CD14-positive monocyte (primary cell): ENCODE measurements around the gene GNAZ. TPM values are rescaled to one million over a fixed set of nuclear protein-coding genes. Genes with fewer than 3 reads are reported as not detected.
A peak's percentile ranks its signal among the peaks of the same experiment; 100 is the strongest.

Source experiments
- DNase-seq, 3 donors: peaks; one replicate each; pipeline ENCODE4 v3.0.0-alpha.2; 2011 to 2022
- H2AFZ ChIP-seq: 2 replicates; pipeline ENCODE4 v1.6.0; 2012; ENCODE audit warnings: mild to moderate bottlenecking, low read depth, low read length, inconsistent platforms; ENCODE audit not compliant: insufficient read depth, poor library complexity, severe bottlenecking
- H3K27ac ChIP-seq, 2 donors: 1 replicate in 1 of 2; 2 replicates in 1 of 2; pipeline ENCODE4 v1.5.1; 2012 to 2013; ENCODE audit warnings: low read length in 2 of 2, control low read depth in 1 of 2, inconsistent platforms in 1 of 2, low read depth in 1 of 2, mild to moderate bottlenecking in 1 of 2
- H3K27me3 ChIP-seq, 2 donors: one replicate each; pipeline versions ENCODE4 v1.6.0 to v1.6.1; 2011 to 2013; ENCODE audit warnings: low read length in 2 of 2; ENCODE audit not compliant: control insufficient read depth in 2 of 2, insufficient read depth in 2 of 2
- H3K36me3 ChIP-seq, 2 donors: replicated peaks in 1 of 2; 1 replicate in 1 of 2; 2 replicates in 1 of 2; pipeline versions ENCODE4 v1.5.1 to v1.6.1; 2012 to 2013; ENCODE audit warnings: low read length in 2 of 2, control low read depth in 1 of 2, inconsistent platforms in 1 of 2, mild to moderate bottlenecking in 1 of 2; ENCODE audit not compliant: insufficient read depth in 2 of 2, control insufficient read depth in 1 of 2
- H3K4me1 ChIP-seq, 2 donors: 1 replicate in 1 of 2; 2 replicates in 1 of 2; pipeline versions ENCODE4 v1.5.1 to v1.6.1; 2012 to 2013; ENCODE audit warnings: low read length in 2 of 2, control low read depth in 1 of 2, inconsistent platforms in 1 of 2, mild to moderate bottlenecking in 1 of 2, moderate library complexity in 1 of 2; ENCODE audit not compliant: insufficient read depth in 2 of 2, control insufficient read depth in 1 of 2
- H3K4me2 ChIP-seq: replicated peaks from 2 replicates; pipeline ENCODE3; 2012; ENCODE audit warnings: low read length, moderate library complexity, mild to moderate bottlenecking; ENCODE audit not compliant: poor library complexity, severe bottlenecking; ENCODE audit errors: extremely low read depth
- H3K4me3 ChIP-seq, 3 experiments: fragments of 200-600 bp in 1 of 3; sonication (generic) in 1 of 3; replicated peaks in 1 of 3; 1 replicate in 2 of 3; 2 replicates in 1 of 3; pipeline ENCODE4 v1.5.1; 2011 to 2013; ENCODE audit warnings: low read length in 3 of 3, mild to moderate bottlenecking in 3 of 3, control low read depth in 2 of 3, low read depth in 2 of 3, inconsistent platforms in 1 of 3, moderate library complexity in 1 of 3
- H3K79me2 ChIP-seq: 2 replicates; pipeline ENCODE4 v1.6.0; 2012; ENCODE audit warnings: mild to moderate bottlenecking, control low read depth, inconsistent platforms, low read length, moderate library complexity; ENCODE audit not compliant: insufficient read depth
- H3K9ac ChIP-seq: 2 replicates; pipeline ENCODE4 v1.6.0; 2017; ENCODE audit warnings: low read length, mild to moderate bottlenecking; ENCODE audit not compliant: insufficient read depth, poor library complexity, severe bottlenecking
- H3K9me3 ChIP-seq, 2 donors: replicated peaks in 1 of 2; 1 replicate in 1 of 2; 2 replicates in 1 of 2; pipeline versions ENCODE4 v1.5.1 to v1.6.1; 2012 to 2013; ENCODE audit warnings: low read length in 2 of 2, control low read depth in 1 of 2; ENCODE audit not compliant: control insufficient read depth in 1 of 2, insufficient read depth in 1 of 2
- H4K20me1 ChIP-seq: 2 replicates; pipeline ENCODE4 v1.6.0; 2012; ENCODE audit warnings: mild to moderate bottlenecking, low read length, control low read depth, moderate library complexity; ENCODE audit not compliant: insufficient read depth
- H3K27ac Mint-ChIP-seq, 7 donors: one replicate each; pipeline ENCODE4 v1.8.0; 2020; ENCODE audit warnings: mild to moderate bottlenecking in 7 of 7, mixed read lengths in 7 of 7, moderate library complexity in 6 of 7, inconsistent platforms in 2 of 7
- H3K27me3 Mint-ChIP-seq, 3 donors: one replicate each; pipeline ENCODE4 v1.8.0; 2021 to 2022; ENCODE audit warnings: low read depth in 3 of 3, mild to moderate bottlenecking in 3 of 3, mixed read lengths in 3 of 3, moderate library complexity in 3 of 3, inconsistent platforms in 1 of 3
- H3K36me3 Mint-ChIP-seq, 2 donors: one replicate each; pipeline ENCODE4 v1.8.0; 2020; ENCODE audit warnings: mixed read lengths in 2 of 2, inconsistent platforms in 1 of 2, mild to moderate bottlenecking in 1 of 2
- H3K4me1 Mint-ChIP-seq: one replicate; pipeline ENCODE4 v1.8.0; 2020; ENCODE audit warnings: mild to moderate bottlenecking, mixed read lengths
- H3K4me3 Mint-ChIP-seq, 2 donors: one replicate each; pipeline ENCODE4 v1.8.0; 2020; ENCODE audit warnings: mild to moderate bottlenecking in 2 of 2, mixed read lengths in 2 of 2, moderate library complexity in 1 of 2
- H3K9me3 Mint-ChIP-seq, 7 donors: one replicate each; pipeline ENCODE4 v1.8.0; 2020 to 2022; ENCODE audit warnings: mixed read lengths in 7 of 7, mild to moderate bottlenecking in 6 of 7, moderate library complexity in 6 of 7, inconsistent platforms in 2 of 7
- CTCF ChIP-seq: fragments of 200-600 bp; IDR thresholded peaks from one replicate; pipeline ENCODE4 v1.8.0; 2022; ENCODE audit warnings: antibody characterized with exemption, mild to moderate bottlenecking
- WGBS: methylation state at CpG from one replicate; pipeline ENCODE4 v1.1.5; 2013; ENCODE audit warnings: missing lambda C conversion rate; ENCODE audit not compliant: insufficient coverage; 5-methylcytosine and 5-hydroxymethylcytosine counted together
- intact Hi-C, 2 donors: fragments of 100-400 bp; cut with micrococcal nuclease; formaldehyde crosslinking; loops; one replicate each; pipeline versions ENCODE4 v1.15.0 to v1.15.1; 2023
- polyA plus RNA-seq, 3 donors: library from polyadenylated mRNA; depleted of rRNA in 1 of 3; unstranded in 2 of 3; stranded (reverse) in 1 of 3; fragments of 300-500 nt in 2 of 3; fragments of >200 nt in 1 of 3; fragmentation: Illumina TruSeq in 2 of 3; gene quantifications; 1 replicate in 2 of 3; 2 replicates in 1 of 3; pipeline ENCODE4 v1.2.3, GENCODE V29; 2012 to 2021

The GNAZ gene
- polyA plus RNA-seq, 3 donors: 0.04 to 0.05 TPM; not detected in 1

DNA sequence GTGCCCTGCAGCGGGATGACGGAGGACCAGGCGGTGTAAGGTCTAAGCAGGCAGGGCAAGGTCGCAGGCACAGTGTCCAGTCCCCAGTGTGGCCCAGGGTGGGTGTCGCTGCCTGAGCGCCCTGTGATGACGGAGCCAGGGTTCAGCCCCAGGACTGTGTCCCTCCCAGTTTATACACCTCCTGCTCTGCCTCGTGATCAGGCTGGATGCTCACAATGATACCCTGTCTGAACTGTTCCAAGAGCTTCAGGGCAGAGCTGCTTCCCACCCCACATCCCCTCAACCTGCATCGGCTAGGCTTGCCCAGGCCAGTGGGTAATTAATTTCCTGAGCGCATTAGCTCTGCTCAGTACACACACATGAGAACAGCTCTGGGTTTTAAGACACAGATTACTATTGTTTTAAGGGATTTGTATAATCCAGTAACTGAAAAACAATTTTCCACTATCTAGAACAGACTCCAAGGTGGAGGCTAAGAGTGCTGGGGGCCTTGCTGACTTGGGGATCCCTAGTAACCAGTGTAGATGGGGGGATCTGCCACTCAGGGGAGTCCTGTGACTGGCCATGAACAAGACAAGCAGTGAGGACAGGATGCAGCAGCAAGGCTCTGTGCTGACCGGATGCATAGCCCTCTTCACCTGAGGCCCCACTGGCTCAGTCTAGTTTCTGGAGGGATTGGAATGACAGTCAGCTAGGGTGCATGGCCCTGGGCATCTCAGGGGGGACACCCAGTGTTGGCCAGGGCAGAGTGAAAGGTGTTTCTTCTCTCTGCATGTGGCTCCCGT, 34.1 kb downstream of the GNAZ start:
- Histone ChIP-seq H3K9me3 (no peaks in the 10 kb centered on the region), H2AFZ (no peak overlapping the region), H3K4me3 (no peak overlapping the region), H3K4me2 (no peak overlapping the region), H3K27me3 (no peaks in the 10 kb centered on the region), H3K27ac (no peak overlapping the region), H3K9ac (peak overlapping the region; percentile 8), H3K79me2 (no peaks in the 10 kb centered on the region), H3K4me1 (no peaks in the 10 kb centered on the region), H3K36me3 (no peaks in the 10 kb centered on the region), H4K20me1 (no peaks in the 10 kb centered on the region)
- no peak for TF ChIP-seq CTCF
- H3K36me3 Mint-ChIP-seq: no peaks in the 10 kb centered on the region
- no peak for DNase-seq
- H3K4me1 Mint-ChIP-seq: no peaks in the 10 kb centered on the region
- no peak overlapping the region for H3K4me3 Mint-ChIP-seq
- peak overlapping the region in 1 of 7 donors; percentile 15 for H3K27ac Mint-ChIP-seq
- H3K27me3 Mint-ChIP-seq: peaks cover 0 to 2% (median 0%) of the 10 kb centered on the region in 3 donors
- intact Hi-C loops: no loop called here
- 95% methylated on average over 10 of the region's 12 CpGs for WGBS
- no peaks in the 10 kb centered on the region for H3K9me3 Mint-ChIP-seq

DNA sequence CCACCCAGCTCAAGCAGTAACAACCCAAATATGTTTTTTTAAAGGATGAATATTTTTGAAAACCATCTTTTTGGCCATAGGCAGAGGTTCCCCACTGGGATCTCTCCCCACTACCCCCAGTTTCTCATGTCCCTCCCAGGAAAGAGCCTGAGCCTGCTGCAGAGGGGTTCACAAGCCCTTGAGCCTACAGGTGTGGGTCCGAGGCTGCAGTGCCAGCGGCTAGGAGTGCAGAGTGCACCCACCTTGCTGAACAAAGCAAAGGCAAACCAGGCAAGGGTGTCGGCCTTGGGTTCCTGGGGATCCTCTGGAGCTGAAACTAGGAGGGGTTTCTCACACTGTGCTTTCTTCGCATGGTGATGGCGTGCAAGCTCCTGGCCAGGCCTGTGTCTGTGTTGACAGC, 35.0 kb downstream of the GNAZ start:
- Mint-ChIP-seq H3K27me3 (peaks cover 0 to 2% (median 0%) of the 10 kb centered on the region in 3 donors), H3K36me3 (no peaks in the 10 kb centered on the region), H3K4me3 (no peak overlapping the region), H3K27ac (no peak overlapping the region), H3K9me3 (no peaks in the 10 kb centered on the region), H3K4me1 (no peaks in the 10 kb centered on the region)
- Histone ChIP-seq H2AFZ (no peak overlapping the region), H3K4me2 (no peak overlapping the region), H3K27ac (no peak overlapping the region), H3K4me3 (no peak overlapping the region), H3K4me1 (no peaks in the 10 kb centered on the region), H3K36me3 (no peaks in the 10 kb centered on the region), H3K27me3 (no peaks in the 10 kb centered on the region), H3K9ac (no peak overlapping the region), H4K20me1 (no peaks in the 10 kb centered on the region), H3K79me2 (no peaks in the 10 kb centered on the region), H3K9me3 (no peaks in the 10 kb centered on the region)
- WGBS: 92% methylated on average over 2 of the region's 5 CpGs
- TF ChIP-seq CTCF: no peak
- DNase-seq: no peak
- intact Hi-C loops: no loop called here
